B cell (primary cell): Measurements from ENCODE around the gene MEGF11.

ENCODE experiments used
- EZH2 ChIP-seq: IDR thresholded peaks from 2 replicates; pipeline ENCODE4 v1.6.1; 2012; ENCODE audit warnings: borderline replicate concordance, low read depth, mild to moderate bottlenecking, moderate library complexity, low read length; ENCODE audit not compliant: insufficient read depth, poor library complexity, severe bottlenecking
- TF ChIP-seq, protein P1 (sequence below): fragments of 200-600 bp; IDR thresholded peaks from one replicate; pipeline ENCODE4 v1.8.0; 2022; ENCODE audit warnings: antibody characterized with exemption, mild to moderate bottlenecking

DNA sequence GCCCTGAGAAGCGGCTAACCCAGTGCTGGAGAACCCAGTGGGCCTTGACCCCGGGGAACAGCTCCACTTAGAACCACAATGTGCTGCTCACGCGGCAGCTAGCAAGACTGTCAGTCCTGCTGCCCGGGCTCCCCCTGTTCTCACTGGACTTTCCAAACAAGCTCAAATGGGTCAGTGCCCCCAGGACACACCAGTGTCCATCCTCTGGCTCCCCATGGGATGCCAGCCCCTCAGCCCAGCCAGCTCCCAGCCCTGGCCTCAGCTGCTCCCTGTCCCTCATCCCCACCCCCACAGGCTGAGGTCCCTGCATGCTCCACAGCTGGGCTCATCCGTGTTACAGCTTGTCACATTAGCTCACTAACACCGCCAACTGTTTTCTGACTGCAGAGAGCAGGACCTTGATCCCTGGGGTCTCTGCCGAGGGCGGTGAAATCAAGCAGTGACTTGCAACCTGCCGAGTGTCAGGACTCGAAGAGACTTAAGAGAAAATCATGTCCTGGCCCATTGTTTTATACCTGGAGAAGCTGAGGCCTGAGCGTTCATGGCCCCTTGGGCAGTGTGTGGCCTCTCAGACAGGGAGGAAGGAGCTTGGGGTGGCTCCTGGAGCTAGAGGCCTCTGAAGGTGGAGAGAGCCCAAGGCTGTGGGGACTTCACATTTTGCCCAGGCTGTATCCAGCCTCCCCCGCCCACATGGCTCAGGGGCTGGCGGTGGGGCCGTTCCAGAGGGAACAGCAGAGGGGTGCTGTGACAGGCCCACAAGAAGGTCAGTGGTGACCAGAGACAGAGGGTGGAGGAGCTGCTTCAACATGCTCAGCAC, 157.5 kb downstream of the MEGF11 start:
- TF ChIP-seq, protein P1, sequence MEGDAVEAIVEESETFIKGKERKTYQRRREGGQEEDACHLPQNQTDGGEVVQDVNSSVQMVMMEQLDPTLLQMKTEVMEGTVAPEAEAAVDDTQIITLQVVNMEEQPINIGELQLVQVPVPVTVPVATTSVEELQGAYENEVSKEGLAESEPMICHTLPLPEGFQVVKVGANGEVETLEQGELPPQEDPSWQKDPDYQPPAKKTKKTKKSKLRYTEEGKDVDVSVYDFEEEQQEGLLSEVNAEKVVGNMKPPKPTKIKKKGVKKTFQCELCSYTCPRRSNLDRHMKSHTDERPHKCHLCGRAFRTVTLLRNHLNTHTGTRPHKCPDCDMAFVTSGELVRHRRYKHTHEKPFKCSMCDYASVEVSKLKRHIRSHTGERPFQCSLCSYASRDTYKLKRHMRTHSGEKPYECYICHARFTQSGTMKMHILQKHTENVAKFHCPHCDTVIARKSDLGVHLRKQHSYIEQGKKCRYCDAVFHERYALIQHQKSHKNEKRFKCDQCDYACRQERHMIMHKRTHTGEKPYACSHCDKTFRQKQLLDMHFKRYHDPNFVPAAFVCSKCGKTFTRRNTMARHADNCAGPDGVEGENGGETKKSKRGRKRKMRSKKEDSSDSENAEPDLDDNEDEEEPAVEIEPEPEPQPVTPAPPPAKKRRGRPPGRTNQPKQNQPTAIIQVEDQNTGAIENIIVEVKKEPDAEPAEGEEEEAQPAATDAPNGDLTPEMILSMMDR, result no peak
- TF ChIP-seq EZH2, result no peak
